ENCODE results near the gene CALCB. TPM values are rescaled to one million over a fixed set of nuclear protein-coding genes. Genes with fewer than 3 reads are reported as not detected.
A peak's percentile ranks its signal among the peaks of the same experiment; 100 is the strongest.

Gene CALCB
- 0.04 TPM for total RNA-seq (2013)
- not detected for polyA plus RNA-seq
- not detected in 2 replicates for polyA minus RNA-seq
- total RNA-seq: 0 to 2.9 (median 0.18) reads per million in 11 experiments

DNA sequence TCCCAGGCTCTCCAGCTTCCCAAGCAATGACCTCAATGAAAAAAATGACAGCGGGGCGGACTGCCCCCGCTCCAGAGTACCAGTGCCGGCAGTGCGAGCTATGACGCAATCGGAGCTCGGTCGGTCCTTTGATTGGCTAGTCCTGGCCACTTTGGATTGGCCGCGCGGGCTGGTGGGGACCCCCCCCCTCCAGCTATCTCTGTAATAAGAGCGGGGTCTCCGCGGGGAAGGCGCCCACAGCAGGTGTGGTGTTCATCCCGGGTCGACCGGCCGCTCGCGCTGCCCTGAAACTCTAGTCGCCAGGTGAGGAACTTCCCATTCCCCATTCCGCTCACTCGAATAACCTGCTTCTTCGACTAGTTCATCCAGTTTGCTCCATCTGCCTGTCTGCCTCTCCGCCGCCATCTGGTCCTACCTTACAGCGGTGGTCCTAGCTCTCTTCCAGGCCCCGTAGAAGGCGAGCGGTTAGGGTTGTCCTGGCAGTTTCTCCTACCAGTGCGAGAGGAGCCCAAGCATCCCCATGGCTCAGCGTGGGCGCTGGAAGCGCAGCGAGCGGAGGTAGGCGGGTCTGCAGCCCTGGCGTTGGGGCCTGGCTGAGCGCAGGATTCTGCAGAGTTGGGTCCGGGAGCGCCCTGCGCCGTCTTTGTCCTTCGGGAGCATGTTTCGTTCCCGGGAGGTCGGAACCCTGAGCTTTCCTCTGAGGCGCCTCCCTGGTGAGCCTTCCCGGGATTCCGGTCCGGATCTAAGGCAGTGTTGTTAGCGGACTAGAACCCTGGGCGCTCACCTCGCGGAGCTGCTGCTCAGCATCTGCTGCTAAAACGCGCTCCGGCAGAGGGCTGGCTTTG lies at the start of gene CALCB:
TSS of gene CALCB (plus strand) at position 233 of the 845 bp plus-strand sequence. CDS start 1,126 bp downstream, outside the sequence.
- peak within 1 kb of the TSS in 1 of 2 donors; percentile 74 for H3K4me3 Mint-ChIP-seq
- no peak within 1 kb of the TSS for H3K9ac ChIP-seq (ENCODE audit: insufficient read depth, low read length, poor library complexity, severe bottlenecking)
- peaks cover 9 to 11% of the 10 kb centered on the region in 2 donors for H3K4me1 ChIP-seq (ENCODE audit: control insufficient read depth in 1 of 2, insufficient read depth in 2 of 2, low read length in 2 of 2)
- no peak within 1 kb of the TSS for H3K4me3 ChIP-seq (replicated peaks in 1 of 3; ENCODE audit: low read depth in 2 of 3, low read length in 3 of 3)
- peaks cover 19% of the 10 kb centered on the region for H3K4me1 Mint-ChIP-seq
- H3K36me3 Mint-ChIP-seq: no peaks in the 10 kb centered on the region
- H3K27ac Mint-ChIP-seq: no peak within 1 kb of the TSS
- peaks cover 3 to 30% of the 10 kb centered on the region in 2 donors for H3K27me3 ChIP-seq (ENCODE audit: control insufficient read depth in 2 of 2, insufficient read depth in 2 of 2, low read length in 2 of 2)
- peak within 1 kb of the TSS; percentile 11 for H2AFZ ChIP-seq (ENCODE audit: insufficient read depth, low read depth, low read length, poor library complexity, severe bottlenecking)
- no peaks in the 10 kb centered on the region for H3K79me2 ChIP-seq (ENCODE audit: insufficient read depth, low read length)
- peak within 1 kb of the TSS; percentile 11 for H3K4me2 ChIP-seq (replicated peaks; ENCODE audit: extremely low read depth, low read length, poor library complexity, severe bottlenecking)
- no peak for TF ChIP-seq CTCF (IDR thresholded peaks at IDR 0.05)
- no peak for DNase-seq
- 8% methylated on average over 58 of the region's 60 CpGs for WGBS (ENCODE audit: insufficient coverage)
- H4K20me1 ChIP-seq (ENCODE audit: insufficient read depth, low read length): no peaks in the 10 kb centered on the region
- H3K27me3 Mint-ChIP-seq (ENCODE audit: low read depth in 3 of 3): peaks cover 24 to 40% (median 39%) of the 10 kb centered on the region in 3 donors
- peaks cover 12 to 26% of the 10 kb centered on the region in 2 donors for H3K9me3 ChIP-seq (replicated peaks in 1 of 2; ENCODE audit: control insufficient read depth in 1 of 2, insufficient read depth in 1 of 2, low read length in 2 of 2)
- H3K27ac ChIP-seq (ENCODE audit: low read depth in 1 of 2, low read length in 2 of 2): no peak within 1 kb of the TSS
- intact Hi-C loops (cut with micrococcal nuclease): no loop called here
- no peaks in the 10 kb centered on the region for H3K36me3 ChIP-seq (replicated peaks in 1 of 2; ENCODE audit: control insufficient read depth in 1 of 2, insufficient read depth in 2 of 2, low read length in 2 of 2)
- H3K9me3 Mint-ChIP-seq: peaks cover 4 to 31% (median 26%) of the 10 kb centered on the region in 7 donors

- H4K20me1 ChIP-seq (ENCODE audit: insufficient read depth, low read length): no peaks in the 10 kb centered on the region
- no peaks in the 10 kb centered on the region for H3K4me1 ChIP-seq (ENCODE audit: control insufficient read depth in 1 of 2, insufficient read depth in 2 of 2, low read length in 2 of 2)
- WGBS (ENCODE audit: insufficient coverage): 81% methylated on average over 2 of the region's 3 CpGs
- Mint-ChIP-seq H3K27me3 (ENCODE audit: low read depth in 3 of 3) (peaks cover 0 to 7% (median 3%) of the 10 kb centered on the region in 3 donors), H3K27ac (no peak overlapping the region), H3K9me3 (peaks cover 0 to 6% (median 3%) of the 10 kb centered on the region in 7 donors), H3K4me3 (no peak overlapping the region), H3K36me3 (no peaks in the 10 kb centered on the region), H3K4me1 (no peaks in the 10 kb centered on the region)
- no peaks in the 10 kb centered on the region for H3K36me3 ChIP-seq (replicated peaks in 1 of 2; ENCODE audit: control insufficient read depth in 1 of 2, insufficient read depth in 2 of 2, low read length in 2 of 2)
- H3K9me3 ChIP-seq (replicated peaks in 1 of 2; ENCODE audit: control insufficient read depth in 1 of 2, insufficient read depth in 1 of 2, low read length in 2 of 2): no peaks in the 10 kb centered on the region
- no peaks in the 10 kb centered on the region for H3K79me2 ChIP-seq (ENCODE audit: insufficient read depth, low read length)
- no peak for TF ChIP-seq CTCF (IDR thresholded peaks at IDR 0.05)
- no peak overlapping the region for H3K9ac ChIP-seq (ENCODE audit: insufficient read depth, low read length, poor library complexity, severe bottlenecking)
- intact Hi-C loops (cut with micrococcal nuclease): no loop called here
- H3K27ac ChIP-seq (ENCODE audit: low read depth in 1 of 2, low read length in 2 of 2): no peak overlapping the region
- H3K4me2 ChIP-seq (replicated peaks; ENCODE audit: extremely low read depth, low read length, poor library complexity, severe bottlenecking): no peak overlapping the region
- DNase-seq: no peak
- no peak overlapping the region for H3K4me3 ChIP-seq (replicated peaks in 1 of 3; ENCODE audit: low read depth in 2 of 3, low read length in 3 of 3)
- no peaks in the 10 kb centered on the region for H3K27me3 ChIP-seq (ENCODE audit: control insufficient read depth in 2 of 2, insufficient read depth in 2 of 2, low read length in 2 of 2)
- H2AFZ ChIP-seq (ENCODE audit: insufficient read depth, low read depth, low read length, poor library complexity, severe bottlenecking): no peak overlapping the region
Observed at GRCh38 chr11:15027011-15027410, 46.4 kb upstream of the CALCB start.

All from CD14-positive monocyte (primary cell).